Rectal smooth muscle tissue (tissue), 1 donor: ENCODE results near the gene TNFRSF18.
"Not testable (repeated sequence)": the region's sequence is repeated elsewhere in the genome, so short reads cannot be mapped to it uniquely, and the experiment has no call there.

ENCODE experiments used
- H3K27ac ChIP-seq: one replicate; pipeline ENCODE4 v1.7.0; 2013; ENCODE audit warnings: low read depth, low read length, inconsistent platforms
- H3K27me3 ChIP-seq: one replicate; pipeline ENCODE4 v1.7.0; 2013; ENCODE audit warnings: low read length; ENCODE audit not compliant: control insufficient read depth, insufficient read depth
- H3K36me3 ChIP-seq: one replicate; pipeline ENCODE4 v1.7.0; 2013; ENCODE audit warnings: low read length; ENCODE audit not compliant: control insufficient read depth, insufficient read depth
- H3K4me1 ChIP-seq: one replicate; pipeline ENCODE4 v1.7.0; 2013; ENCODE audit warnings: low read length; ENCODE audit not compliant: control insufficient read depth, insufficient read depth
- H3K4me3 ChIP-seq: one replicate; pipeline ENCODE4 v1.7.0; 2013; ENCODE audit warnings: low read length
- H3K9ac ChIP-seq: one replicate; pipeline ENCODE4 v1.7.0; 2013; ENCODE audit warnings: low read length

TNFRSF18 gene, protein sequence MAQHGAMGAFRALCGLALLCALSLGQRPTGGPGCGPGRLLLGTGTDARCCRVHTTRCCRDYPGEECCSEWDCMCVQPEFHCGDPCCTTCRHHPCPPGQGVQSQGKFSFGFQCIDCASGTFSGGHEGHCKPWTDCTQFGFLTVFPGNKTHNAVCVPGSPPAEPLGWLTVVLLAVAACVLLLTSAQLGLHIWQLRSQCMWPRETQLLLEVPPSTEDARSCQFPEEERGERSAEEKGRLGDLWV

DNA sequence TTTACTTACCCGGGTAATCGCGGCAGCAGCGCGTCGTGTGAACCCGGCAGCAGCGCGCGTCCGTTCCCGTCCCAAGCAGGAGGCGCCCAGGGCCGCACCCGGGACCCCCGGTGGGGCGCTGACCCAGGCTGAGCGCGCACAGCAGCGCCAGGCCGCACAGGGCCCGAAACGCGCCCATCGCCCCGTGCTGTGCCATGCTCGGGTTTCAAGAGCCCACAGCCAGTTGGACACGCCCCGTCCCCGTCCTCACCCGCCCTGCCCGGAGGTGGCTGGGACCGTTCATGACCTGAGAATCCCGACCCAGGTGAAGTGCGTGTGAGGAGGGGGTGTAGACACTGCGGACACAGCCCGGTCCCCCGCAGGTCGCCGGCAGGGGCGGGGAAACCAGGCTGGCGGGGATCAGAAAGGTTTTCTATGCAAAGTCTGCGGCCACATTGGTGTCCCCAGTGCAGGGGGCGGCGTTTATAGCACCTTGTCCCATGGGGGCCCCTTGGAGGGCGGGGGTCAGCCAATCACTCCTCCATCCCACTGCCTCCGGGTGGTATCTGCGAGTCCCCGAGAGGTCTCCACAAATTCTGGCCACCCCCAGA, at the start of gene TNFRSF18:
Gene TNFRSF18, minus strand, starts transcription at position 217 of the 590 bp plus-strand sequence. Its CDS starts 21 bp downstream, at position 196.
- H3K27ac ChIP-seq, result no peak within 1 kb of the TSS
- H3K27me3 ChIP-seq, result peaks cover 24% of the 10 kb centered on the region
- H3K36me3 ChIP-seq, result no peaks in the 10 kb centered on the region
- H3K4me3 ChIP-seq, result peak within 1 kb of the TSS; percentile 21
- H3K4me1 ChIP-seq, result peaks cover 5% of the 10 kb centered on the region
- H3K9ac ChIP-seq, result no peak within 1 kb of the TSS

- Histone ChIP-seq H3K27ac (no peak overlapping the region), H3K9ac (no peak overlapping the region), H3K36me3 (peaks cover 32% of the 10 kb centered on the region), H3K27me3 (no peaks in the 10 kb centered on the region), H3K4me3 (no peak overlapping the region), H3K4me1 (no peaks in the 10 kb centered on the region)
Measured at GRCh38 chr1:1255611-1256010, 49.2 kb upstream of the TNFRSF18 start.

GRCh38 chr1:1255078-1255477, 48.7 kb upstream of the TNFRSF18 start:
- H3K36me3 ChIP-seq, result peaks cover 29% of the 10 kb centered on the region
- H3K27me3 ChIP-seq, result no peaks in the 10 kb centered on the region
- no peaks in the 10 kb centered on the region for H3K4me1 ChIP-seq
- H3K9ac ChIP-seq, result no peak overlapping the region
- no peak overlapping the region for H3K4me3 ChIP-seq
- H3K27ac ChIP-seq, result no peak overlapping the region

DNA sequence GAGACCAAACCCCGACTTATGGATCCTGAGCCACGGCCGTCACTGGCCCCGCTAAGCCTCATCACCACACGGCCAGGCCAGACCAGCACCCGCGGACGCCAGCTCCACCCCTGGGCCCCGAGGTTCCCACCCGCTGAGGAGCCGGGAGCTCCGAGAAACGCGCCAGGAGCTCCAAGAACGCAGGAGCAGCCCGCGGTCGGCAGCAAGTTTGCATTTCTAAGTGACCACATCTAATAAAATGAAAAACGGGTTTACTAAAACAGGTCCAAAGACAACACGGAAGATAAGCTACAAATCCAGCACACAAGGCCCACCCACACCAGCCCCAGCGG, 48.2 kb upstream of the TNFRSF18 start:
- Histone ChIP-seq H3K4me3 (no peak overlapping the region), H3K4me1 (no peaks in the 10 kb centered on the region), H3K27me3 (no peaks in the 10 kb centered on the region), H3K27ac (no peak overlapping the region), H3K9ac (no peak overlapping the region), H3K36me3 (peaks cover 25% of the 10 kb centered on the region)

DNA sequence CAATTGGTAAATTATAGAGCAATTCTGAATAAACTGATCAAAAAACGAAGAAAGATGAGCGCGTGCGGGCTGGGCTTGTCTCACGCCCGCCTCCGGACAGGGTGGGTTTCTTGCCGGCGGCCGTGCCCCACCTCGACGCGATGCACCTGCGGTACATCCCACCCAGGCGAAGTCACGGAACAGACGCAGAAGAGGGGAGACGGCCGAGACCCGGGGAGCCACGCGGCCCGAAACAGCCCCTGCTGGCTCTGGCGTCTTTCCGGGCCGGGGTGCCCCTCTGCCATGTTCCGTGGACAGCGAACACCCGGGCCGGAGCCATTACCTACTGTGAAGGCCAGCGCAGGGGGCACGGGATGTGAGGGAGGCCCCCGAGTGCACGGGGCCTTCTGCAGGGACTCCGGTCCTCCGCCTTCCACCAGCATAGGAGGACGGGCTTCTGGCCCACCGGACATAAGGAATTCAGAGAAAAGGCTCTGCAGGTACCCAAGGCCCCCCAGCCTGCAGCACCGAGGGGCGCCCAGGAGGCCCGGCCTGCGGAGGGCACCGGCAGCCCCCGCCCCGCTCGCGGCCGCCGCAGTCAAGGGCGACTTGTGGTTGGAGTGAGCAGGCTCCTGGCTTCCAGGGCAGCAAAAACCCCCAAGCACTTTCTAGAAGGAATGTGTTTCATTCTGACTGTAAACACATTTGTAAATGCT, 47.7 kb upstream of the TNFRSF18 start:
- Histone ChIP-seq H3K36me3 (peaks cover 22% of the 10 kb centered on the region), H3K9ac (no peak overlapping the region), H3K4me1 (no peaks in the 10 kb centered on the region), H3K27me3 (no peaks in the 10 kb centered on the region), H3K27ac (no peak overlapping the region), H3K4me3 (no peak overlapping the region)

GRCh38 chr1:1253314-1253713, 46.9 kb upstream of the TNFRSF18 start:
- Histone ChIP-seq H3K27me3 (no peaks in the 10 kb centered on the region), H3K27ac (no peak overlapping the region), H3K4me3 (no peak overlapping the region), H3K36me3 (peaks cover 19% of the 10 kb centered on the region), H3K9ac (no peak overlapping the region), H3K4me1 (no peaks in the 10 kb centered on the region)

- H3K27ac ChIP-seq, result no peak overlapping the region
Measured at GRCh38 chr1:1250786-1251284, 44.4 kb upstream of the TNFRSF18 start.

DNA sequence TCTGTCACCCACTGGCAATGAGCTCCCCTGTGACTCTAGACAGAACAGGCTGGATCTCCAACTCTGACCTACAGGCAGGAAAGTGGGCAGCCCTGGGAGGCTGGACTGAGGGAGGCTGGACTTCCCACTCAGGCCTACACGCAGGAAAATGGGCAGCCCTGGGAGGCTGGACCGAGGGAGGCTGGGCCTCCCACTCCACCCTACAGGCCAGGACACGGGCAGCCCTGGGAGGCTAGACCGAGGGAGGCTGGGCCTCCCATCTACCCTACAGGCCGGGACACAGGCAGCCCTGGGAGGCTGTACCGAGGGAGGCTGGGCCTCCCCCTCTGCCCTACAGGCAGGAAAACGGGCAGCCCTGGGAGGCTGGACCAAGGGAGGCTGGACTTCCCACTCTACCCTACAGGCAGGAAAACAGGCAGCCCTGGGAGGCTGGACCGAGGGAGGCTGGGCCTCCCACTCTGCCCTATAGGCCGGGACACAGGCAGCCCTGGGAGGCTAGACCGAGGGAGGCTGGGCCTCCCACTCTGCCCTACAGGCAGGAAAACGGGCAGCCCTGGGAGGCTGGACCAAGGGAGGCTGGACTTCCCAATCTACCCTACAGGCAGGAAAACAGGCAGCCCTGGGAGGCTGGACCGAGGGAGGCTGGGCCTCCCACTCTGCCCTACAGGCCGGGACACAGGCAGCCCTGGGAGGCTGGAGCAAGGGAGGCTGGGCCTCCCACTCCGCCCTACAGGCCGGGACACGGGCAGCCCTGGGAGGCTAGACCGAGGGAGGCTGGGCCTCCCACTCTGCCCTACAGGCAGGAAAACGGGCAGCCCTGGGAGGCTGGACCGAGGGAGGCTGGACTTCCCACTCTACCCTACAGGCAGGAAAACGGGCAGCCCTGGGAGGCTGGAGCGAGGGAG, 41.9 kb upstream of the TNFRSF18 start:
- H3K27me3 ChIP-seq, result peaks cover 13% of the 10 kb centered on the region

More at GRCh38 chr1:1250786-1251284, 44.4 kb upstream of the TNFRSF18 start:
- no peak overlapping the region for H3K4me3 ChIP-seq
- H3K4me1 ChIP-seq, result no peaks in the 10 kb centered on the region
- H3K9ac ChIP-seq, result no peak overlapping the region
- peaks cover 15% of the 10 kb centered on the region for H3K36me3 ChIP-seq
- H3K27me3 ChIP-seq, result peaks cover 10% of the 10 kb centered on the region

GRCh38 chr1:1247341-1247913, 41.0 kb upstream of the TNFRSF18 start:
- H3K4me3 ChIP-seq, result no peak overlapping the region
- peaks cover 13% of the 10 kb centered on the region for H3K27me3 ChIP-seq
- H3K4me1 ChIP-seq, result no peaks in the 10 kb centered on the region
- no peak overlapping the region for H3K27ac ChIP-seq
- no peak overlapping the region for H3K9ac ChIP-seq
- H3K36me3 ChIP-seq, result no peaks in the 10 kb centered on the region

More for the DNA sequence above, 41.9 kb upstream of the TNFRSF18 start:
- H3K27ac ChIP-seq, H3K4me1 ChIP-seq, H3K36me3 ChIP-seq, H3K4me3 ChIP-seq, H3K9ac ChIP-seq: not testable (repeated sequence)

DNA sequence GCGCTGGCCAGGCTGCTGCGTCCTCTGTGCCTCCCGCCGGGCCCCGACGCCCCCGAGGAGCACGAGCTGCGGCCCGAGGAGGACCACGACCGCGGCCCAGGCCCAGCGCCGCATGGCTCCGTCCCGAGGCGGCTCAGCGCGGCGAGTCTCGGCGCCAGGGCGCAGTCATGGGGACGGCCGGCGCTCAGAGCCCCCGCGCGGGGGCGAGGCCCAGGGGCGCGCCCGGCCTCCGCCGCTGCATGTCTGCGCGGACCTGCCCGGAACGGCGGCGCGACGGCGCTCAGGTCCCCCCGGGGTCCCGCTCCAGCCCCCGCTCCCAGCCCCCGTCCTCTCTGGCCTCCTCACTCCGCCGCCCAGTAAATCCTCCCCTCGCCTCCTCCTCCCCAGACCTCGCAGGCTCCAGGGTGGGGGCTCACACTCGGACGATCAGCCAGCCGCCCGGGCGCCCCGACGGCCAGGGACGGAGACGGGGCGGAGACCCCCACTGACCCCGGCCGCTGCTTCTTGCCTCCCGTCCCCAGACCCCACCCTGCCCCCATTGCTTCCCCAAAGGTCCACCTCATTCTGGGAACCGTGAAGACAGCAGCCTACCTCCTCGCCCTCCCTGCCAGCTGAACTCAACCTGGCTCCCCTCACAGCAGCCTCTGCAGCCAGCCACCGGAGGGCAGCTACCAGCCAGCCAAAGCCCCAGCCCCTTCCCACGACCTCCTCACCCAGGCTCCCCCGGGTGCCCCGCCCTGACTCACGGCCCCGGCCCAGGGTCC, 40.4 kb upstream of the TNFRSF18 start, which contains the start of gene C1QTNF12:
Gene C1QTNF12, minus strand, starts transcription at position 146 of the 764 bp plus-strand sequence. Its CDS starts 32 bp downstream, at position 114.
- Histone ChIP-seq H3K27me3 (peaks cover 13% of the 10 kb centered on the region), H3K4me3 (no peak within 1 kb of the TSS), H3K36me3 (no peaks in the 10 kb centered on the region), H3K4me1 (no peaks in the 10 kb centered on the region), H3K9ac (no peak within 1 kb of the TSS), H3K27ac (no peak within 1 kb of the TSS)

GRCh38 chr1:1245817-1246576, 39.6 kb upstream of the TNFRSF18 start:
- no peak overlapping the region for H3K27ac ChIP-seq
- no peak overlapping the region for H3K9ac ChIP-seq
- H3K36me3 ChIP-seq, result no peaks in the 10 kb centered on the region
- no peaks in the 10 kb centered on the region for H3K4me1 ChIP-seq
- H3K27me3 ChIP-seq, result peaks cover 13% of the 10 kb centered on the region
- H3K4me3 ChIP-seq, result no peak overlapping the region
